H1 (cell line): ENCODE results near the gene OTUD1. TPM values are rescaled to one million over a fixed set of nuclear protein-coding genes. Genes with fewer than 3 reads are reported as not detected.

Experiments used
- CTCF ChIA-PET: fragments of 300-600 bp; sonication (Branson Sonifier 250); formaldehyde crosslinking; loops from one replicate; lab custom pipeline; 2021; ENCODE audit not compliant: partially characterized antibody; lab: Charles Lee
- POLR2A ChIA-PET: fragments of 300-600 bp; sonication (Branson Sonifier 250); formaldehyde crosslinking; loops from one replicate; lab custom pipeline; 2021; ENCODE audit warnings: inconsistent platforms; ENCODE audit not compliant: partially characterized antibody; lab: Charles Lee
- DNase-seq, 2 experiments: peaks; one replicate each; pipeline versions ENCODE4 v3.0.0 to v3.0.0-alpha.2; 2010 to 2022; ENCODE audit warnings: low spot score in 2 of 2, low read depth in 1 of 2, mixed read lengths in 1 of 2
- FAIRE-seq: peaks from 2 replicates; lab custom pipeline; 2011; peaks lifted over from hg19 to GRCh38; lab: Jason Lieb, UNC
- H2AFZ ChIP-seq: 2 replicates; pipeline ENCODE4 v1.8.1; 2012; ENCODE audit warnings: low read length, inconsistent platforms
- H2AK5ac ChIP-seq: 2 replicates; pipeline ENCODE4 v1.6.1; 2013; ENCODE audit warnings: low read depth, low read length
- H2BK120ac ChIP-seq: replicated peaks from 2 replicates; pipeline ENCODE3; 2013; ENCODE audit warnings: low read depth, low read length, inconsistent platforms
- H2BK12ac ChIP-seq: 2 replicates; pipeline ENCODE4 v1.6.1; 2013; ENCODE audit warnings: low read depth, low read length
- H2BK15ac ChIP-seq: 2 replicates; pipeline ENCODE4 v1.6.1; 2013; ENCODE audit warnings: low read length
- H2BK20ac ChIP-seq: 2 replicates; pipeline ENCODE4 v1.6.1; 2013; ENCODE audit warnings: low read length
- H2BK5ac ChIP-seq: 2 replicates; pipeline ENCODE4 v1.6.1; 2013; ENCODE audit warnings: low read depth, low read length
- H3K14ac ChIP-seq: 2 replicates; pipeline ENCODE4 v1.6.1; 2013; ENCODE audit warnings: inconsistent platforms; ENCODE audit not compliant: insufficient read length
- H3K18ac ChIP-seq: 2 replicates; pipeline ENCODE4 v1.6.1; 2013; ENCODE audit warnings: low read length; ENCODE audit errors: extremely low read depth
- H3K23ac ChIP-seq: 2 replicates; pipeline ENCODE4 v1.6.1; 2013; ENCODE audit warnings: inconsistent platforms; ENCODE audit not compliant: insufficient read length
- H3K23me2 ChIP-seq: 2 replicates; pipeline ENCODE4 v1.6.1; 2013; ENCODE audit warnings: low read depth, low read length
- H3K27ac ChIP-seq: 2 replicates; pipeline ENCODE4 v1.6.1; 2011; ENCODE audit warnings: low read depth, low read length, inconsistent platforms
- H3K27me3 ChIP-seq, 4 experiments: replicated peaks in 1 of 4; 1 replicate in 1 of 4; 2 replicates in 3 of 4; pipeline versions ENCODE4 v1.6.1 to v1.8.1; 2011 to 2013; ENCODE audit warnings: low read length in 3 of 4, mild to moderate bottlenecking in 3 of 4, inconsistent platforms in 2 of 4, mixed read lengths in 2 of 4, moderate library complexity in 1 of 4; ENCODE audit not compliant: control insufficient read depth in 3 of 4, insufficient read depth in 3 of 4; ENCODE audit errors: extremely low read depth in 1 of 4
- H3K36me3 ChIP-seq, 4 experiments: 2 replicates each; pipeline versions ENCODE4 v1.6.1 to v1.8.1; 2011 to 2013; ENCODE audit warnings: mild to moderate bottlenecking in 4 of 4, low read length in 3 of 4, moderate library complexity in 2 of 4, control low read depth in 1 of 4, inconsistent platforms in 1 of 4; ENCODE audit not compliant: insufficient read depth in 4 of 4, control insufficient read depth in 2 of 4
- H3K4ac ChIP-seq: replicated peaks from 2 replicates; pipeline ENCODE3; 2013; ENCODE audit warnings: low read length, low read depth, mixed read lengths, inconsistent platforms; ENCODE audit not compliant: insufficient read length
- H3K4me1 ChIP-seq, 4 experiments: replicated peaks in 1 of 4; 1 replicate in 1 of 4; 2 replicates in 3 of 4; pipeline versions ENCODE4 v1.6.1 to v1.8.1; 2011 to 2013; ENCODE audit warnings: low read length in 3 of 4, inconsistent platforms in 2 of 4, mixed read lengths in 1 of 4; ENCODE audit not compliant: insufficient read depth in 4 of 4, control insufficient read depth in 3 of 4
- H3K4me2 ChIP-seq, 2 experiments: 2 replicates each; pipeline versions ENCODE4 v1.6.1 to v1.8.1; 2011 to 2013; ENCODE audit warnings: low read depth in 2 of 2, low read length in 2 of 2, control low read depth in 1 of 2, inconsistent platforms in 1 of 2, mild to moderate bottlenecking in 1 of 2; ENCODE audit not compliant: insufficient read depth in 1 of 2
- H3K4me3 ChIP-seq, 4 experiments: fragments of 200-600, 300-600 bp in 1 of 4; sonication (generic), shearing (Covaris generic), sonication (Bioruptor Twin) in 1 of 4; 2 replicates each; pipeline versions ENCODE4 v1.5.1 to v1.8.1; 2011 to 2016; ENCODE audit warnings: low read length in 4 of 4, low read depth in 3 of 4, control low read depth in 2 of 4, inconsistent platforms in 2 of 4, mild to moderate bottlenecking in 2 of 4, mixed read lengths in 1 of 4, moderate library complexity in 1 of 4; ENCODE audit not compliant: insufficient read depth in 2 of 4; ENCODE audit errors: extremely low read depth in 1 of 4
- H3K56ac ChIP-seq: replicated peaks from 2 replicates; pipeline ENCODE3; 2013; ENCODE audit warnings: low read depth, mild to moderate bottlenecking, mixed read lengths, low read length, inconsistent platforms; ENCODE audit not compliant: insufficient read length
- H3K79me1 ChIP-seq: 2 replicates; pipeline ENCODE4 v1.6.1; 2013; ENCODE audit warnings: low read depth, low read length, control low read depth
- H3K79me2 ChIP-seq, 2 experiments: 2 replicates each; pipeline versions ENCODE4 v1.6.1 to v1.8.1; 2012 to 2013; ENCODE audit warnings: low read length in 2 of 2, mild to moderate bottlenecking in 2 of 2, inconsistent platforms in 1 of 2; ENCODE audit not compliant: insufficient read depth in 2 of 2, control insufficient read depth in 1 of 2
- H3K9ac ChIP-seq, 4 experiments: replicated peaks in 1 of 4; 1 replicate in 1 of 4; 2 replicates in 3 of 4; pipeline versions ENCODE4 v1.6.1 to v1.8.1; 2011 to 2013; ENCODE audit warnings: low read depth in 3 of 4, low read length in 3 of 4, control low read depth in 2 of 4, mild to moderate bottlenecking in 2 of 4, moderate library complexity in 2 of 4, inconsistent platforms in 1 of 4; ENCODE audit errors: extremely low read depth in 1 of 4
- H3K9me3 ChIP-seq, 2 experiments: 2 replicates each; pipeline versions ENCODE4 v1.6.1 to v1.8.1; 2012 to 2013; ENCODE audit warnings: mild to moderate bottlenecking in 2 of 2, moderate library complexity in 2 of 2, control low read depth in 1 of 2, inconsistent platforms in 1 of 2, low read depth in 1 of 2, low read length in 1 of 2, mixed read lengths in 1 of 2; ENCODE audit not compliant: insufficient read depth in 2 of 2
- H4K20me1 ChIP-seq, 2 experiments: replicated peaks in 1 of 2; 2 replicates each; pipeline versions ENCODE3 to v1.8.1; 2011 to 2013; ENCODE audit warnings: inconsistent platforms in 2 of 2, low read length in 2 of 2, mild to moderate bottlenecking in 1 of 2; ENCODE audit not compliant: insufficient read depth in 2 of 2, control insufficient read depth in 1 of 2
- H4K5ac ChIP-seq: 2 replicates; pipeline ENCODE4 v1.6.1; 2013; ENCODE audit warnings: low read length, low read depth, mixed read lengths, inconsistent platforms; ENCODE audit not compliant: insufficient read length
- H4K8ac ChIP-seq: 2 replicates; pipeline ENCODE4 v1.8.0; 2013; ENCODE audit warnings: mild to moderate bottlenecking, moderate library complexity, low read length, inconsistent platforms; ENCODE audit not compliant: insufficient read depth; ENCODE audit errors: extremely low read depth
- H4K91ac ChIP-seq: replicated peaks from 2 replicates; pipeline ENCODE3; 2013; ENCODE audit warnings: low read length, mixed read lengths, inconsistent platforms; ENCODE audit not compliant: insufficient read length
- ATF2 ChIP-seq: IDR thresholded peaks from 2 replicates; pipeline ENCODE4 v1.6.1; 2012; ENCODE audit warnings: low read length, inconsistent platforms
- ATF3 ChIP-seq: IDR thresholded peaks from 2 replicates; pipeline ENCODE4 v1.6.1; 2011; ENCODE audit warnings: low read depth, mild to moderate bottlenecking, low read length; ENCODE audit not compliant: insufficient read depth
- EGR1 ChIP-seq: IDR thresholded peaks from 2 replicates; pipeline ENCODE4 v1.6.1; 2011; ENCODE audit warnings: low read depth, low read length, borderline replicate concordance
- EP300 ChIP-seq, 2 experiments: IDR thresholded peaks; 1 replicate in 1 of 2; 2 replicates in 1 of 2; pipeline ENCODE4 v1.6.1; 2011 to 2012; ENCODE audit warnings: low read depth in 2 of 2, low read length in 2 of 2, mild to moderate bottlenecking in 2 of 2, borderline replicate concordance in 1 of 2, inconsistent platforms in 1 of 2, moderate library complexity in 1 of 2
- FOSL1 ChIP-seq: IDR thresholded peaks from 2 replicates; pipeline ENCODE4 v1.6.1; 2011; ENCODE audit warnings: mild to moderate bottlenecking, low read depth, low read length, moderate library complexity; ENCODE audit not compliant: insufficient read depth
- JUN ChIP-seq: IDR thresholded peaks from 2 replicates; pipeline ENCODE4 v1.6.1; 2011; ENCODE audit warnings: low read depth, mild to moderate bottlenecking, improper control_type of control experiment, low read length
- JUND ChIP-seq: IDR thresholded peaks from 2 replicates; pipeline ENCODE4 v1.6.1; 2011; ENCODE audit warnings: mild to moderate bottlenecking, improper control_type of control experiment, low read length
- POLR2AphosphoS5 ChIP-seq: IDR thresholded peaks from 2 replicates; pipeline ENCODE4 v1.6.1; 2011; ENCODE audit warnings: low read depth, low read length
- RBBP5 ChIP-seq: IDR thresholded peaks from 2 replicates; pipeline ENCODE4 v1.7.1; 2012; ENCODE audit warnings: low read depth, mild to moderate bottlenecking, inconsistent platforms, low read length, moderate library complexity, borderline replicate concordance
- SP4 ChIP-seq: IDR thresholded peaks from 2 replicates; pipeline ENCODE4 v1.6.1; 2012; ENCODE audit warnings: low read length, inconsistent platforms
- SRF ChIP-seq: IDR thresholded peaks from 2 replicates; pipeline ENCODE4 v1.6.1; 2011; ENCODE audit warnings: mild to moderate bottlenecking, low read depth, low read length, moderate library complexity
- YY1 ChIP-seq: IDR thresholded peaks from 2 replicates; pipeline ENCODE4 v1.6.1; 2011; ENCODE audit warnings: low read depth, mild to moderate bottlenecking, low read length
- WGBS, 2 experiments: shearing (Covaris generic) in 1 of 2; methylation state at CpG; one replicate each; pipeline versions ENCODE4 v1.1.6 to v1.1.7; 2013 to 2015; ENCODE audit warnings: low lambda C conversion rate in 2 of 2, mixed read lengths in 2 of 2, inconsistent platforms in 1 of 2, low coverage in 1 of 2, missing lambda C conversion rate in 1 of 2; ENCODE audit not compliant: insufficient replicate concordance in 2 of 2, insufficient coverage in 1 of 2, insufficient read length in 1 of 2; ENCODE audit errors: extremely low coverage in 1 of 2, missing lambda C conversion rate in 1 of 2; 5-methylcytosine and 5-hydroxymethylcytosine counted together
- polyA plus RNA-seq, 7 experiments: library from polyadenylated mRNA; depleted of rRNA in 3 of 7; stranded (reverse) in 5 of 7; unstranded in 2 of 7; fragments of >200 nt in 5 of 7; fragments of 200-250 nt in 2 of 7; gene quantifications; 1 replicate in 5 of 7; 2 replicates in 1 of 7; 4 replicates in 1 of 7; pipeline versions ENCODE4 v1.2.1 to v1.2.3, GENCODE V29; 2011 to 2013; ENCODE audit warnings: missing spikeins in 2 of 7, mixed read lengths in 2 of 7
- total RNA-seq: library from RNA; stranded (reverse); fragmentation: NEBNext Ultra II Directional; extraction: Animal tissue kit (Norgen Biotek cat#: 25700); gene quantifications from 2 replicates; pipeline ENCODE4 v1.2.1, GENCODE V29; 2021

OTUD1 gene
- total and polyA plus RNA-seq, 2 of the 8 experiments (the other 6 are each of a cell fraction or from before 2014, with no cell fraction given), result 1.3 to 7.1 TPM

- Histone ChIP-seq H3K4me1 (peaks cover 0 to 13% (median 5%) of the 10 kb centered on the region in 4 experiments; a peak in 5 of 7 replicates), H2BK5ac (no peak overlapping the region), H3K27me3 (no peaks in the 10 kb centered on the region), H3K79me2 (no peaks in the 10 kb centered on the region), H4K91ac (no peak overlapping the region), H2BK12ac (no peak overlapping the region), H4K8ac (no peak overlapping the region), H2BK120ac (no peak overlapping the region), H4K5ac (no peak overlapping the region), H3K4me2 (no peak overlapping the region), H2BK15ac (no peak overlapping the region), H3K4me3 (no peak overlapping the region), H3K36me3 (no peaks in the 10 kb centered on the region), H4K20me1 (no peaks in the 10 kb centered on the region), H2AK5ac (no peak overlapping the region), H3K56ac (no peak overlapping the region), H2AFZ (no peak overlapping the region; the same call in 1 of the 2 replicates), H3K9ac (no peak overlapping the region), H3K23ac (no peak overlapping the region), H3K18ac (no peak overlapping the region), H3K79me1 (no peaks in the 10 kb centered on the region), H3K23me2 (no peaks in the 10 kb centered on the region), H3K4ac (no peak overlapping the region), H3K27ac (no peak overlapping the region), H3K9me3 (no peaks in the 10 kb centered on the region), H2BK20ac (no peak overlapping the region), H3K14ac (no peak overlapping the region)
- 74% methylated on average over 2 of the region's 2 CpGs; no CpG with 5 or more reads in 1 of the 2 experiments for WGBS, 2 experiments
- CTCF ChIA-PET, result no interaction called here
- FAIRE-seq (no peak), DNase-seq (no peak)
- POLR2A ChIA-PET, result no interaction called here
- TF ChIP-seq JUND (no peak), ATF3 (no peak), EGR1 (no peak), RBBP5 (no peak), FOSL1 (no peak), SP4 (no peak), POLR2AphosphoS5 (no peak), ATF2 (no peak), YY1 (no peak), JUN (no peak), SRF (no peak), EP300 (IDR thresholded peaks at IDR 0.05; ENCODE audit: borderline replicate concordance in 1 of 2, low read depth in 2 of 2, low read length in 2 of 2) (no peak)
These were observed 22.7 kb downstream of the OTUD1 start for GRCh38 chr10:23461557-23461956.
